ENCODE results near the gene SFXN1.
"Not testable (repeated sequence)": the region's sequence is repeated elsewhere in the genome, so short reads cannot be mapped to it uniquely, and the experiment has no call there.

Gene SFXN1

DNA sequence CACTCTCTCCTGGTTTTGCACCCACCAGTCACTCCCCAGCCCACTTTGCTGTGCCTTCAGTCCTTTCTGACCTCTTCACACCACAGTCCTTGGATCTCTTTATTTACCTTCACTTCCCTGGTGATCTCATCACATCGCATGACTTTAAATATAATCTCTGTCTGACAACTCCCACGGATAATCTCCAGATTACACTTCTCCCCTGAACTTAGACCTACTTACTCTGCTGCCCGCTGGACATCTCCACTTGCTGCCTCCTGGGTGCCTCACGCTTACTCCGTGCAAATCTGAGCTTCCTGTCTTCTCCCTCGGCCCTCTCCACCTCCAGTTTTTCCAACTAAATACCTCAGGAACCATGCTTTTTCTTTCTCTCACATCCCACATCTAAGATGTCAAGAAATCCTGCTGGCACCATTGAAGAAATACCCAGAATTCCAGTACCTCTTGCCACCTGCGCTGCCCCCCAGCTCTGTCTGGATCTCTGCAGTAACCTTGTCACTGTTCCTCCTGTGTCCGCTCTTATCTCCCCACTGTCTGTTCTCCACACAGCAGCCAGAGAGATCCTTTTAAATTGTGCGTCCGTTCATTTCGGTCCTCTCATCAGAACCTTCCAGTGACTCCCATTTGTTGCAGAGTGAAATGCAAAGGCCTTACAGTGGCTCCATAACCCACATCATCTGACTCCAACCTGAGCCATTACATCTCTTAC is 9.3 kb downstream of the SFXN1 start:
- no peak for DNase-seq
- intact Hi-C loops (cut with DNase I) = no loop called here

DNA sequence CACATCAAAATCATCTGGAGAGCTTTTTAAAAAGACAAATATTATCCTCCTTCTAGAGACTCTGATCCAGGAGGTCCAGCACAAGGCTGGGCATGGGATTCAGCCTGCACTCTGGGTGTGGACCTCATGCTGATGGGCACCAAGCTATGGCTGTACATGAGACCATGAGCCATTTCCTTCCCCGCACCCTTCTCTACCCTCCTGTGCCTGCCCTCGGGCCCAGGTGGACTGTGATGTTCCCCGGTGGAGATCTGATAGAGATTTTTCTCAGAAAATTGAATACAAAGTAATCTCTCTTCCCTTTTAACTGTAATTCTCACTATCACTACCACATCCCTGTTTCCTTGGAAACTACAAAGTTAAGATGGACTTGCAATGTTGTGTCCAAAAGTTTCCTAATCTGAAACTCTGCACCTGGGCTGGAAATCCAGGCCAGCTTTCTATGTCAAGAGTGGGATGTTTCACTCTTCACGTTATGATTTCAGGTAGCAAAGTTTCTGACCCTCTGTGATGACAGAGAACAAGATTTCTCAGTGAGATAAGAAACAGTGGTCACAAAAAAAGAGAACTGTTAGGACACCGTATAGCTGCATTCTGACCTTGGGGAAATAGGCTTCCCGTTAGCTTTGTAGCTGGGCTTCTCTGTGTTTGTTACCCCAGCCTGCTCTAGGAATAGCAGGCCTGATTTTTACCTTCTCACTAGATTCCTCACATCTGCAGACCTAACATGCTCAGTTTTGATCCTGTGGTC is 11.5 kb downstream of the SFXN1 start:
- DNase-seq = no peak
- intact Hi-C loops (cut with DNase I) = no loop called here

DNA sequence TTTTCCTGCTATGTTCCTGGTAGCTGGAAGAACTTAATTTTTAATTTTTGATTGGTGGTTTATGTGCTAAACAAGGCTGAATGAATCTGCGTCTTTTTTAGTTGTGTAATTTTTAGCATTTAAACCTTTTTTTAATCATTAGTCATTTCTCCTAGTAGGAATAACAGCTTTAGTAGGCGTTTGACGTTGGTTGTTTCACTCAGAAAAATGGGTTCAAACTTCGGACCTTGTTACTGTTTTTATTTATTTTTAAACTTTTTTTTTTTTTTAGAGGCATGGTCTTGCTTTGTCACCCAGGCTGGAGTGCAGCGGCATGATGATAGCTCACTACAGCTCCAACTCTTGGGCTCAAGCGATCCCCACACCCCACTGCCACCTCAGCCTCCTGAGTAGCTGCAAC is 12.9 kb downstream of the SFXN1 start:
- no peak for DNase-seq
- intact Hi-C loops (cut with DNase I) = no loop called here

- DNase-seq = no peak
- intact Hi-C loops (cut with DNase I) = no loop called here
These were observed 14.9 kb downstream of the SFXN1 start for GRCh38 chr5:175493260-175493659.

GRCh38 chr5:175493726-175494125 is 15.4 kb downstream of the SFXN1 start:
- DNase-seq = no peak
- intact Hi-C loops (cut with DNase I) = no loop called here

GRCh38 chr5:175494264-175495183 is 16.2 kb downstream of the SFXN1 start:
- intact Hi-C loops (cut with DNase I) = no loop called here
- no peak for DNase-seq

DNA sequence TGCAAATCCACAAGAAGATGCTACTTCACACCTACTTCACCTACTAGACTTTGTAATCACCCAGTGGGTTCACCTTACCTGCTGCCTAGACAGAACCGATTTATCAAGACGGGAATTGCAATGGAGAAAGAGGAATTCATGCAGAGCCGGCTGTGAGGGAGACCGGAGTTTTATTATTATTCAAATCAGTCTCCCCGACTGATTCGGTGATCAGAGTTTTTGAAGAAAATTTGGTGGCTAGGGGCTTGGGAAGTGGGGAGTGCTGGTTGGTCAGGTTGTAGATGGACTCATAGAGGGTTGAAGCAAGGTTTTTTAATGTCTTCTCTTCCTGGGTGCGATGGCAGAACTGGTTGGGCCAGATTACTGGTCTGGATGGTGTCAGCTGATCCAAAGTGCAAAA is 23.4 kb downstream of the SFXN1 start:
- intact Hi-C loops (cut with DNase I) = no loop called here
- no peak for DNase-seq

- DNase-seq; intact Hi-C loops (cut with DNase I): not testable (repeated sequence)
These were observed 29.3 kb downstream of the SFXN1 start for GRCh38 chr5:175507671-175508070.

GRCh38 chr5:175508896-175509295 is 30.5 kb downstream of the SFXN1 start:
- DNase-seq = no peak
- intact Hi-C loops (cut with DNase I) = no loop called here

DNA sequence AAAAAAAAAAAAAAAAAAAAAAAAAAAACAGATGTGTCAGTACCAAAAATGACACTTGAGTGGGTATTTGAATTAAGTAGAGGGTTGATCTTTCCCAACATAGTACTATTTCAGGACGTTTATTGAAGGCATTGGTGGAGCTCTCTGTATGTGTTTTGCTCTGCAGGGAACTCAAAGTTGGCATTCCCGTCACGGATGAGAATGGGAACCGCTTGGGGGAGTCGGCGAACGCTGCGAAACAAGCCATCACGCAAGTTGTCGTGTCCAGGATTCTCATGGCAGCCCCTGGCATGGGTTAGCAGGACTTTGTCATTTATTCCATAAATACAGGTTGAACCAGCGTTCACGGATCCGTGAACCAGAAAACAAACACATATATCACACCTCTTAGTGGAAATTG is 34.9 kb downstream of the SFXN1 start:
- intact Hi-C loops (cut with DNase I) = no loop called here
- DNase-seq = peak in 29 of 42 donors; percentile 21 to 80 (median 52)

DNA sequence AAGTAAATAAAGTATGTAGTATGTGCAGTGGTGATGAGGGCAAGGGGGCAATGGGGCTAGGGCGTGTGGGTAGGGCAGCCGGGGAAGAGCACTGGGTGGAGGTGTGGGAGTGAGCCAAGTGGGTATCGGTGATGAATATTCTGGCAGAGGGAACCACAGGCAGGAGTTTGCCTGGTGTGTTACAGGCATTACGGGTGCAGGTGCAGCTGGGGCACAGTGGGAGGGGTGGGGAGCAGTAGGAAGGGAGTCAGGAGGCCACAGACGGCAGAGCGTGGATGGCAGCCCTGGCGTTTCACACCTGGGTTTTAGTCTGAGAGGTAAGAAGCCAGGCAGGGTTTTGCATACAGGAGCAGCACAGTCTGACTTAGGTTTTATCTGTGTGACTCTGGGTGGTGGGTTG is 35.4 kb downstream of the SFXN1 start:
- intact Hi-C loops (cut with DNase I) = no loop called here
- DNase-seq = peak in 26 of 42 donors; percentile 14 to 71 (median 40)

GRCh38 chr5:175516933-175517823 is 38.8 kb downstream of the SFXN1 start:
- intact Hi-C loops (cut with DNase I) = no loop called here
- DNase-seq = peak in 12 of 42 donors; percentile 14 to 65 (median 35)

GRCh38 chr5:175517824-175518450 is 39.6 kb downstream of the SFXN1 start:
- intact Hi-C loops (cut with DNase I) = no loop called here
- peak in 32 of 42 donors; percentile 33 to 84 (median 57) for DNase-seq

GRCh38 chr5:175519006-175519405 is 40.6 kb downstream of the SFXN1 start:
- intact Hi-C loops (cut with DNase I) = no loop called here
- DNase-seq = no peak

DNA sequence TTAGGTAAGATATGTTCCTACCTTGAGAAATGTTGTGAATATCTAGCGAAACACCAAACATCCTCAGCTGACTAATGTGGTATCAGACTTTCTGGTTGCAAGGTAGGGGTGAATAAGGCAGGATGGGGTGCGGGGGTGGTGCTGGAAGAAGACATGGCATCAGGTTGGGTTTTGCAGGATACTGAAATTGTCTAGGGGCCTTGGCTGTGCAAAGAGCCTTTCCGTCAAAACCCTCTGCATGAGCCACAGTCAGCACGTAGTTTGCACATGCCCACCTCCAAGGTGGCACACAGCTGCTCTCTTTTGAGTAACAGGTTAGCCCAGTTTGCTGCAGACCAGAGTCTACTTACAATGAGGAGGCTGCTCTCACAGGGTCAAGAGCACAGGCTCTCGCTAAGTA is 42.0 kb downstream of the SFXN1 start:
- DNase-seq = no peak
- intact Hi-C loops (cut with DNase I) = no loop called here

DNA sequence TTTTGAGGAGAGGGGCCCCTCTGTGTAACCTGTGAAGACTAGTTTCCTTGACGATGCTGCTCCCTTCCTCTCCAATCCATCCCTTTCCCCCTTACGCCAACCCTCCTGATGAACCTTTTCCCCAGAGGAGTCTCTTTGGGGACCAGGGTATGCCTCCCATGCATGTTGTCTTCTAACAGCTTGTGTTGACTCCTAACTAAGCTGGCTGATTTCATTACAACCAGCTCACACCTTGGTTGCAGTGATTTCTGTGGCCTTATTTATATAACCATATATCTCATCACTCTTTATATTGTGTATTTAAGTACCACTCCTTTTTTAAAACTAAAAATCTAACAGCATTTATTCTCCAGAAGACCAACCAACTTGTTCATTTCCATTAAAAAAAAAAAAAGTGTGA is 42.5 kb downstream of the SFXN1 start:
- no peak for DNase-seq
- intact Hi-C loops (cut with DNase I) = no loop called here

DNA sequence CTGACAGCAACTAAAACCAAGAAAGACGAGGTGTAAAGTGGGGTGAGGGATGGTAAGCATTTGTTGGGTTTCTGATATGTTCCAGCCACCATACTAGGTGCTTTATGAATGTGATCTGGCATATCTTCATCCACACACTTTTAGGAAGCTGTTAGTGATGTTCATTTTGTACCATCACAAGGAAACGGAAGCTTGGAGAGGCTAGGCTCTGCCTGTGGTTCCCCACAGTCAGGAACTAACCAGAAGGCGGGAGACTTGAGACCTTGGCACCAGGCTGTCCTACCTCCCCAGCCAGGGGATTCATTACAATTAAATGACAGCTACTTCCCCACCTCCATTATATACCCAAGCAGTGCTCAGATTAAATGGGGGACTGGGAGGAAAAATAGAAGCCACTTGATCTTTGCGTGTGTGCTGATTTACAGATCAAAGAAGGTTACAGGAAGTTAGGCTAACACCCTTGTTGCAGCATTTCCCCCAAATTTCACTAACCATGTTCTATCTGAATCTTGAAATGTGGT is 43.0 kb downstream of the SFXN1 start:
- DNase-seq = no peak
- intact Hi-C loops (cut with DNase I) = no loop called here

DNA sequence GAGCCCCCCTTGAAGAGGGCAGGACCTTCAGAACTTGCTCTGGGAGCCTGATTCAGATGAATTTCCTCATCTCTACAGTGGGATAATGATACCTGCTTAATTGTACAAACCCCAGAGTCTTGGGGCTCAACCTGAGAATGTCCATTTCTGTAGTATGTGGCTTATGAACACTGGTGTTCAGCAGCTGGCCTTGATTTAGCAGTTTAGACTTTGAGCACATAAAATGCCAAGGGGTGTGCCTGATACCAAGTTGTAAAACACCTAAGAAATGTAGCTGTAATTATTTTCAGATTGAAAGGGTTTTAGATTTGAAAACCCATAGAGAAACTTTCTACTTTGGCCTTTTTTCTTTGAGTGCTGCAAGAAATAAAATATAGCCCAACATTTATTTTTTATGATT is 44.9 kb downstream of the SFXN1 start:
- DNase-seq = peak in 1 of 42 donors; percentile 17
- intact Hi-C loops (cut with DNase I) = no loop called here
